ENCODE data around the gene MRGPRF.

DNA sequence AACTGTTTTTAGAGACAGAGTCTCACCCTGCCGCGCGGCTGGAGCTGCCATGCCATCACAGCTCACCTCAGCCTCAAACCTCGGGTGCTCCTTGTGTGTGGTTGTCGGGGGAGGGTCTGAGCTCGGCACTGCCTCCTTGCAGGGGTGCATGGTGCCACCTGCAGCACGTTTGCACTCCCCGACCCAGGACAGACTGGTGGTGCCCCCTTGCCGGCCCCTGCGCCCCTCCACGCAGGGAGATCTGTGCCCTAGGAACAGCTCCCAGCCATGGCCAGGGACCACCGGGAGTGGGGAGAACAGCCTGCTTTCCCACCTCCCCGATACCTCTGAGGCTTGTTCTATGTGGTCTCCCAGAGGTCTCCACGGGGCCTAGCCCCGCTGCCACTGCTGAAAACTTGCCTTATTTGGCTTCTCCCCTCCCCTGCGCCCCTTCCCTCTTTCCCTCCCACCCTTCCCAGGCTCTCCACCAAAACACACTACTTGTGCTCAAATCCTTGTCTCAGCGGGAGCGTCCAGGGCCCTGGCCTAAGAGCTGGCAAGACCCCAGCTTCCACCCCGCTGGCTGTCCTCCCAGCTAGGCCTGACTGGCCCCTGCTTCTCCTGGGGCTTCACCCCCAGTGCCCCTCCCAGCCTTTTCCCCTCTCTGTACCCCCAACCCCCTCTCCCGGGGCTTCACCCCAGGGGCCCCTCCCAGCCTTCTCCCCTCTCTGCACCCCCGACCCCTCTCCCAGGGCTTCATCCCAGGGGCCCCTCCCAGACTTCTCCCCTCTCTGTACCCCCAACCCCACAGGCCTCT, 22.3 kb upstream of the MRGPRF start:
- no peak for TF ChIP-seq POLR2A (IDR thresholded peaks at IDR 0.05)
- no peak for TF ChIP-seq CTCF (IDR thresholded peaks at IDR 0.05)
